Type B pancreatic cell (in vitro differentiated cells): ENCODE measurements around the gene NME7. TPM values are rescaled to one million over a fixed set of nuclear protein-coding genes. Genes with fewer than 3 reads are reported as not detected.

Experiments used
- DNase-seq: peaks from one replicate; pipeline ENCODE4 v3.0.0; 2021; ENCODE audit warnings: mixed read lengths; ENCODE audit not compliant: unreplicated experiment; ENCODE audit errors: extremely low spot score
- H3K27ac Mint-ChIP-seq: 2 replicates; pipeline ENCODE4 v1.8.0; 2021; ENCODE audit warnings: mild to moderate bottlenecking, mixed read lengths
- H3K27me3 Mint-ChIP-seq: 2 replicates; pipeline ENCODE4 v1.8.0; 2021; ENCODE audit warnings: mixed read lengths
- H3K36me3 Mint-ChIP-seq: 2 replicates; pipeline ENCODE4 v1.8.0; 2021; ENCODE audit warnings: mixed read lengths
- H3K4me1 Mint-ChIP-seq: one replicate; pipeline ENCODE4 v1.8.0; 2021; ENCODE audit warnings: mixed read lengths; ENCODE audit not compliant: unreplicated experiment
- H3K4me3 Mint-ChIP-seq: 2 replicates; pipeline ENCODE4 v1.8.0; 2021; ENCODE audit warnings: mild to moderate bottlenecking, mixed read lengths
- H3K9me3 Mint-ChIP-seq: 2 replicates; pipeline ENCODE4 v1.8.0; 2021; ENCODE audit warnings: mixed read lengths
- total RNA-seq: library from RNA; stranded (reverse); gene quantifications from 2 replicates; pipeline ENCODE4 v1.2.1, GENCODE V29; 2021; ENCODE audit warnings: low replicate concordance
- TF ChIP-seq, protein P1 (sequence below): fragments of 200-600 bp; sonication (generic); conservative IDR thresholded peaks from 2 replicates; pipeline ENCODE4 v1.5.0; 2021; ENCODE audit warnings: antibody characterized with exemption, mild to moderate bottlenecking

Gene NME7
- total RNA-seq, 1 donor from 2014 or later = 25.9 TPM

DNA sequence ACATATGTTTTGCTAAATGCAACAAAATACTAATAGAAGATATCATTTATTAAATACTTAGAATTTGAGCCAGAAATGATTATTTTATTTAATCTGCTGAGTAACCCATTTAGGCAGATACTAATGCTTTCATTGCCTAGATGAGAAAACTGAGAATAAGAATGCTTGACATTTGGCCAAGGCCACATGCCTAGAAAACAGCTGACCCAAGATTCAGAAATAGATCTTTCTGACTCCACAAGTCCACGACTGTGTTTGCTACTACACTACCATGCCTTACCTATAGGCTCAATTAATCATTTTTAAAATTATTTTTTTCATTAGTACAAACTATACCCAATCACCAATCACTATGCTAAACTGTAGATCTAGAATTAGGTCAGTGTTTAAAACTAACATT is 131.5 kb downstream of the NME7 start:
- Mint-ChIP-seq H3K4me1 (no peaks in the 10 kb centered on the region), H3K27me3 (no peaks in the 10 kb centered on the region), H3K9me3 (no peaks in the 10 kb centered on the region), H3K27ac (no peak overlapping the region), H3K4me3 (no peak overlapping the region), H3K36me3 (no peaks in the 10 kb centered on the region)
- TF ChIP-seq, protein P1, sequence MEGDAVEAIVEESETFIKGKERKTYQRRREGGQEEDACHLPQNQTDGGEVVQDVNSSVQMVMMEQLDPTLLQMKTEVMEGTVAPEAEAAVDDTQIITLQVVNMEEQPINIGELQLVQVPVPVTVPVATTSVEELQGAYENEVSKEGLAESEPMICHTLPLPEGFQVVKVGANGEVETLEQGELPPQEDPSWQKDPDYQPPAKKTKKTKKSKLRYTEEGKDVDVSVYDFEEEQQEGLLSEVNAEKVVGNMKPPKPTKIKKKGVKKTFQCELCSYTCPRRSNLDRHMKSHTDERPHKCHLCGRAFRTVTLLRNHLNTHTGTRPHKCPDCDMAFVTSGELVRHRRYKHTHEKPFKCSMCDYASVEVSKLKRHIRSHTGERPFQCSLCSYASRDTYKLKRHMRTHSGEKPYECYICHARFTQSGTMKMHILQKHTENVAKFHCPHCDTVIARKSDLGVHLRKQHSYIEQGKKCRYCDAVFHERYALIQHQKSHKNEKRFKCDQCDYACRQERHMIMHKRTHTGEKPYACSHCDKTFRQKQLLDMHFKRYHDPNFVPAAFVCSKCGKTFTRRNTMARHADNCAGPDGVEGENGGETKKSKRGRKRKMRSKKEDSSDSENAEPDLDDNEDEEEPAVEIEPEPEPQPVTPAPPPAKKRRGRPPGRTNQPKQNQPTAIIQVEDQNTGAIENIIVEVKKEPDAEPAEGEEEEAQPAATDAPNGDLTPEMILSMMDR = peak; percentile 42
- no peak for DNase-seq

DNA sequence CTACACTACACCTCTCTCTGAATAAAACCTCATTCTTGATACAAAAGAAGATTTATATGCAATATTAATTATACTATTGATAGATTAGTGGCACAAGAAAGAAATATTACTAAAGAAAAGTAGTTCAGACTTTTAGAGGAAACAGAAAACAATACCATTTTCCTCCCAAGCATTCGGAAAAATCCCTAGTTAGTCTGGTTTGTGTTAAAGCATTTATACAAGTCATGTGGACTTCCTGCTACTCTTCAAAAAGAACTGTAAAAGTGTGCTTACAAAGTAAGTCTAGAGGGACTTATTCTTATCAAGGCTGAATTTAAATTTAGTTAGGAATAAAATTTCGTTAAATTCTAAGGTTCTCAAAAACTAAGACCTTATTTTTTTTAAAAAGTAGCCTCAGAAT is 132.0 kb downstream of the NME7 start:
- Mint-ChIP-seq H3K9me3 (no peaks in the 10 kb centered on the region), H3K27me3 (no peaks in the 10 kb centered on the region), H3K36me3 (no peaks in the 10 kb centered on the region), H3K4me1 (no peaks in the 10 kb centered on the region), H3K4me3 (no peak overlapping the region), H3K27ac (no peak overlapping the region)
- TF ChIP-seq, protein P1 = no peak
- DNase-seq = no peak

DNA sequence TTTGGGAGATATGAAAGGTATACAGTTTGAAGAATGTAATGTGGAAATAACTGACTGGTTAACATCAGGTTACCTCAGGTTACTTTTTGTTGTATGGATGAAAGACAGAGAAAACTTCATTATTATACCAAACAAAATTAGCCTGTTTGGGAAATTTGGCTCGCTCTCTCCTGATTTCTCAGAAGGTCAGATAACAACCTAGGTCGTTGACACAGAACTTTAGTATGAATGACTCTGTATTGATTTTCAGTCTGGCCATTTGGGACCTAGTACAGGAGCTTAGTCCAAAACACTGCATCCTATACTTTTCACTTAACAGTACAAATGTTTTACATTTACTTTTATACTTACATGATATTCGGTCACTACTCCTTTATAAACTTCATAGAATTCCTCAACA is 132.8 kb downstream of the NME7 start:
- H3K4me1 Mint-ChIP-seq = no peaks in the 10 kb centered on the region
- TF ChIP-seq, protein P1 = no peak
- DNase-seq = no peak
- H3K36me3 Mint-ChIP-seq = peaks cover 4% of the 10 kb centered on the region
- H3K4me3 Mint-ChIP-seq = no peak overlapping the region
- H3K9me3 Mint-ChIP-seq = no peaks in the 10 kb centered on the region
- H3K27me3 Mint-ChIP-seq = no peaks in the 10 kb centered on the region
- H3K27ac Mint-ChIP-seq = no peak overlapping the region

DNA sequence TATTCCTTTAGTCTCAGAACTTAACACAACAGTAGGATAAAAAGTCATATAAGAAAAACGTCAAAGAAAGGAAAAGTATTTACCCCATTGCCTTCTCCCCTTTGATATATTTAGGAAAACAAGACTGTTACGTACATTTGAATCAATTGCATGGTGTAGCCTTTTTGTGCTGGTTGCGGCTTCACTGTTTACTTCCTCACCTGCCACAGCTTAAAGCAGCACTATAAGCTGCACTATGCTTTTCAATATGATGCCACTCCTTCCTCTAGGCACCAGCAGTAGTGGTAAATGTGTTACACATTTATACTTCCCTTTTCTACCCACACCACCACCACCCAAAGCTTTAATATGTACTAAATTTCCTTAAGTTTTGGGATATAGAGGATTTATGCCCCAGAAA is 150.0 kb downstream of the NME7 start:
- H3K36me3 Mint-ChIP-seq = no peaks in the 10 kb centered on the region
- DNase-seq = no peak
- TF ChIP-seq, protein P1 = no peak
- H3K4me3 Mint-ChIP-seq = no peak overlapping the region
- H3K27me3 Mint-ChIP-seq = no peaks in the 10 kb centered on the region
- no peaks in the 10 kb centered on the region for H3K4me1 Mint-ChIP-seq
- no peaks in the 10 kb centered on the region for H3K9me3 Mint-ChIP-seq
- no peak overlapping the region for H3K27ac Mint-ChIP-seq

DNA sequence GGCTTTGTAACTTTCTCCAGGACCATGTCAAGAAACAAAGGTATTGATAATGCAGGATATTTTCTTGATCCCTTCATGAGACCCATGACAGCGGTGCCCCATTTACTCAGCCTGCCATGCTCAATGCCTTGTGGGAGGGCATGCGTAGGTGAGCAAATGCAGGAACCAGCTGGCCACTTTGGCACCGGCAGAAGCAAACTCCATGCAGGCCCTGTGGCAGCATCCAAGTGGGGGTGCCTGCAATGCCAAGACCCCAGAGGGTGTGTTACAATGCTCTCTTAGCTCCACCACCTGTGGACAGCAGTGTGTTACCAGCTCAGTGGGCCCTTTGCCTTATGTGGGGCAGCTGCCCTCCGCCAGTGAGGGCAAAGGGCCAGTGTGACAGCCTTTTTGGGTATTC is 153.0 kb downstream of the NME7 start:
- H3K4me3 Mint-ChIP-seq = no peak overlapping the region
- no peaks in the 10 kb centered on the region for H3K4me1 Mint-ChIP-seq
- TF ChIP-seq, protein P1 = no peak
- DNase-seq = no peak
- no peaks in the 10 kb centered on the region for H3K27me3 Mint-ChIP-seq
- no peaks in the 10 kb centered on the region for H3K9me3 Mint-ChIP-seq
- H3K36me3 Mint-ChIP-seq = no peaks in the 10 kb centered on the region
- no peak overlapping the region for H3K27ac Mint-ChIP-seq

DNA sequence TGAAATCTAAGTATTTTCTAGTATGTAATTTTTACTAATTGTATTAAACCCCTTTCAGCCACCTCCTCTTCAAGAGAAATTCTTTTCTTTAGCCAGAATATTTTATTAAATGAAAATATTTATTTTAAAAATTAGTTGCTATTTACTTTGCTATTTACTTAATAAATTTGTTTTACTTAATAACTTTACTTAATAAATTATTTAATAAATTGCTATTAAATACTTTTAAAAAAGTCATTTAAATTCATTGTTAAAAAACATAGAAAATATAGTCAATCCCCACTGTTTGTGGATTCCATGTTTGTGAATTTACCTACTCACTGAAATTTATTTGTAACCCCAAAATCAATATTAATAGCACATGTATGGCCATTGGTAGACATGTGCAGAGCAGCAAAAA is 155.5 kb downstream of the NME7 start:
- no peaks in the 10 kb centered on the region for H3K9me3 Mint-ChIP-seq
- no peak for DNase-seq
- H3K4me1 Mint-ChIP-seq = no peaks in the 10 kb centered on the region
- TF ChIP-seq, protein P1 = no peak
- H3K36me3 Mint-ChIP-seq = no peaks in the 10 kb centered on the region
- no peaks in the 10 kb centered on the region for H3K27me3 Mint-ChIP-seq
- no peak overlapping the region for H3K27ac Mint-ChIP-seq
- H3K4me3 Mint-ChIP-seq = no peak overlapping the region
